ENCODE measurements around the gene SGSM1.
"Not testable (repeated sequence)": the region's sequence is repeated elsewhere in the genome, so short reads cannot be mapped to it uniquely, and the experiment has no call there.

SGSM1 gene

DNA sequence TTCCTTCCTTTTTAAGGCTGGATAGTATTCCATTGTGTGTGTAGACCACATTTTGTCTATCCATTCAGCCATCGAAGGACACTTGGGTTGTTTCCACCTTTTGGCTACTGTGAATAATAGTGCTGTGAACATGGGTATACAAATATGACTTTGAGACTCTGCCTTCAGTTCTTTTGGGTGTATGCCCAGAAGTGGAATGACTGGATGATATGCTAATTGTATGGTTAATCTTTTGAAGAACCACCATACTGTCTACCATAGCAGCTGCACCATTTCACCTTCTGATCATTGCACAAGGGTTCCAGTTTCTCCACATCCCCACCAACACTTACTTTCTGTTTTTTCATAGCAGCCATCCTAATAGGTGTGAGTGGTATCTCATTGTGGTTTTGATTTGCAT lies 30.3 kb downstream of the SGSM1 start:
- DNase-seq (ENCODE audit: low read depth, low spot score) = no peak

DNA sequence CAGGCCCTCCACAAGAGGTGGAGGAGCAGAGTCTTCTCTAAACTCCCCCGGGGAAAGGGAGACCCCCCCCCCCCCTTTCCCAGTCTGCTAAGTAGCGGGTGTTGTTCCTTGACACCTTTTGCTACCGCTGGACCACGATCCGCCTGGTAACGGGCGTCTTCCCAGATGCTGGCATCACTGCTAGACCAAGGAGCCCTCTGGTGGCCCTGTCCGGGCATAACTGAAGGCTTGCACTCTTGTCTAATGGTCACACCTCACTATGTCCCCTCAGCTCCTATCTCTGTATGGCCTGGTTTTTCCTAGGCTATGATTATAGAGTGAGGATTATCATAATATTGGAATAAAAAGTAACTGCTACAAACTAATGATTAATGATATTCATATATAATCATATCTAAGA lies 31.5 kb downstream of the SGSM1 start:
- not testable (repeated sequence) for DNase-seq (ENCODE audit: low read depth, low spot score)

DNA sequence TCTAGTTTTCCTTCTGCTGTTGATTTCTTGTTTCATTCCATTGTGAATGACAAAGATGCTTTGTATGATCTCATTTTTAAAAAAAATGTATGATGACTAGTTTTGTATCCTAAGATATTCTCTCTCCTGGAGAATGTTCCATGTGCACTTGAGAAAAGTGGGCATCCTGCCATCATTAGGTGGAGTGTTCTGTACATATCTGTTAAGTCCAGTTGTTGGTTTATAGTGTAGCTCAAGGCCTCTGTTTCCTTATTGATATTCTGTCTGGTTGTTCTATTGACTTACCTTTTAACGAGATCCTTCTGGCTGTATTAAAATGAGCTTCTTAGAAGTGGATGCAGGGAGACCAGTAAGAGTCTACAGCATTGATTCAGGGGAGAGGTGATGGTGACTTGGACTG lies 35.2 kb downstream of the SGSM1 start:
- DNase-seq (ENCODE audit: low read depth, low spot score) = no peak

DNA sequence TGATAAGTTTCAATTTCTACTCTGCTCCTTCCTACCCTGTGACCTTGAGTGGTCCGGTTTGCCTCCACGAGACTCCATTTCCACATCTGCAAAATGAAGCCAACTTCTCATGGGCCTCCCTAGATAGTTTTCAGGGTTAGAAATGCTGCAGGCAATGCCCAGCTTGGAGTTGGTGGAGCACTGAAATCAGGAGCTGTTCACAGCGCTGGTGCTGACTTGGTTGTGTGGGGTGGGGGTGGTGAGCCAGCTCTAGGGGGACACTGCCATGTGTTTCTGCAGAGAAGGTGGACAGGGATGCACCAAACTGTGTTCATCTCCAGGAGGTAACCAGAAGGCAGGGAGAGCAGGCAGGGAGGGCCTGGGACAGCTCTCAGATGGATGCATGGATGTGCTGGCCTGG lies 37.0 kb downstream of the SGSM1 start:
- DNase-seq (ENCODE audit: low read depth, low spot score) = no peak

DNA sequence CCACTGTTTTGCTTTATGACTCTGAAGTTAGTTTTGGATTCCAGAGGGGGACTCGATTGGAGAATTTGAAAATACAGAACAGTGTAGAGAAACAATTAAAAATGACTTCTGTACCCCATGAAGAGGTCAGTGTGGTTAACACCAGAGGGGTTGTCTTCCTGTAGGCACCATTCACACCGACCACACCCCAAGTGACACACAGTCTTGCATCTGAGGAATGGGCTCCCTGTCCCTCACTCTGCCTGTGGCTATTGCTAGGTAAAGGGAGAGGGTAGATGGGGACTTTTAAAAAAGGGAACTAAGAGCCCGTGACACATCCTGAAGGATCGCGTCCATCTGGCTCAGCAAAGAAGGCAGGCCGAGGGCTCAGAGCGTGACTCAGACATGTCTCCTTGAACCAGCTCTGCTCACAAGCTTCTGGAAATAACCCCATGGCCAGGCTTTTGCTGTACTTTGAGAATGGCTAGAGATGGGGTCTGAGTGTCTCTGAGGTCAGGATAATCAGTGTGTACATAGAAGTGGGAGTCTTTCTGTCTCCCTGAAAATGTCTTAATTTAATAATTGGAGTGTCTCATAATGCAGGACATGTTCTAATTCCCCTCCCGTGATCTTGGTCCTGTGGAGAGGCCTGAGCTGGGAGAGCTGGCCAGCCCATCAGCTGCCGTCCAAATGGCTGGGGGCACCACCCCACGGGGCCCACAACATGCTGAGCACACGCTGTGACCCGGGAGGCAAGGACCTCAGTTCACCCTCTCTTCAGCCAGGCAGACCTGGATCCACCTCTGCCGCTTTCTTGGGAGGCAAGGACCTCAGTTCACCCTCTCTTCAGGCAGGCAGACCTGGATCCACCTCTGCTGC lies 39.3 kb downstream of the SGSM1 start:
- DNase-seq (ENCODE audit: low read depth, low spot score) = no peak

DNA sequence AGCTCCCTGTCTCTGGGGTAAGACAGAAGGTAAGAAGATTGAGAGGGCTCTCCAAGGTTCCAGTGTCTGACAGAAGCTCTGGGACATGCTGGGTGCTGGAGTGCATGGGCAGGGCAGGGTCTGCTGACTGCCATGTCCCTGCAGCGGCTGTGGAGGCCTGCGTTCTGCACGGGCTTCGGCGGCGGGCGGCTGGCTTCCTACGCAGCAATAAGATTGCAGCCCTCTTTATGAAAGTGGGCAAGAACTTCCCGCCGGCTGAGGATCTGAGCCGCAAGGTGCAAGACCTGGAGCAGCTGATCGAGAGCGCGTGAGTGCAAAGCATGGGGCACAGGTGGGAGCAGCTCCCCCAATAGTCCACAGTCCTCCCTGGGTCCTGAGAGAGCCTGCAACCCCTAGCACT lies 41.5 kb downstream of the SGSM1 start:
- no peak for DNase-seq (ENCODE audit: low read depth, low spot score)

DNA sequence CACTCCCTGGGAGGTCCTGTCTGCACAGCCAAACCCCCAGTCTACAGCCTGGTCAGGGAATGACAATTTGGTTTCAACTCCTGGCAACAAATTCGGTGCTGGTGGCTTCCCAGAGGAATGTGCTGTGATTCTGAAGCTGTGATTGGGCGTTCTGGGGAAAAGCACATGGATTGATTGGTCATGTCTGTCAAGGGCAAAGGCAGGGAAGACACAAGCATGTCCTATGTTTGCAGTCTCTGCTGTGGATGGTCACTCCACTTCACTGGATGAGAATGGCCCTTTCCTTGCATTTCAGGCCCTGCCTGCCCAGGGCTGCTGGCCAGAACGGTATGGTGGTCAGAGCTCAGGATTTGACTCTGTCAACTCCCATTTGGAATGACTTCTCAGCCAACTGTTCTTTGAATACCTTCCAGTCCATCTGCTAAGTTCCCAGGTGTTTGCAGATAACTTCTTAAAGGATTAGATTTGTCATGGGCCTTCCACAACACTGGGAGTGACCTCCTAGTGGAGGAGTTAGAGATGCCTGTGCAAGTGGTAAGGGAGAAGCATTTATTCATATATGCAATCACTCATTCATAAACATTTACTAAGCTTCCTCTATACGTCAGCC lies 42.7 kb downstream of the SGSM1 start:
- no peak for DNase-seq (ENCODE audit: low read depth, low spot score)

DNA sequence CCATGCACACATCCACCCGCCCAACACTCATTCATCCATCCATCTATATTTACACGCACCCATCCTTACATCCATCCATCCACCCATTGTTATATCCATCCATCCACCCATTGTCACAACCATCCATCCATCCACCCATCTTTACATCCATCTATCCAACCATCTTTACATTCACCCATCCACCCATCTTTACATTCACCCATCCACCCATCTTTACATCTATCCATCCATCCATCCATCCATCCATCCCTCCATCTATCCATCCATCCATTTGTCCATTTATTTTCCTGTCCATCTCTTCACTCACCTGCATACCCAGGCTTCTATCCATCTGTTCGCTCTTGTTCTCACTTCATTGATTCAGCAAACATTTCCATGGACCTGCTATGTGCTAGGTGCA lies 49.8 kb downstream of the SGSM1 start:
- no peak for DNase-seq (ENCODE audit: low read depth, low spot score)

DNA sequence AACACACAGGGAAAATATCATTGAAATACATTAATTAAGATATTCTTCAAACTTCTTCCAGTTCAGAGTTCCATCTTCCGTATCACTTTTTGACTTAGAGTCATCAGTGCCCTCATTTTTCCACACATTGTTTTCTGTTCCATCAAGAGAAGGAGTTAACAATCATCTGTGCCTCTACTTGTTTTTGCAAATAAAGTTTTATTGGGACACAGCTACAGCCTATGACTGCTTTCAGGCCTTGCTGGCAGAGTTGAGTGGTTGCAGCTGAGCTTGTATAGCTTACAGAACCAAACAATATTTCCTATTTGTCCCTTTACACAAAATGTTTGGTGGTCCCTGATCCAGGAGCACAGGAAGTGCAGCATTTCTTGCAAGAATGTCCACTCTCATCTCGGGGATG lies 51.6 kb downstream of the SGSM1 start:
- no peak for DNase-seq (ENCODE audit: low read depth, low spot score)

DNA sequence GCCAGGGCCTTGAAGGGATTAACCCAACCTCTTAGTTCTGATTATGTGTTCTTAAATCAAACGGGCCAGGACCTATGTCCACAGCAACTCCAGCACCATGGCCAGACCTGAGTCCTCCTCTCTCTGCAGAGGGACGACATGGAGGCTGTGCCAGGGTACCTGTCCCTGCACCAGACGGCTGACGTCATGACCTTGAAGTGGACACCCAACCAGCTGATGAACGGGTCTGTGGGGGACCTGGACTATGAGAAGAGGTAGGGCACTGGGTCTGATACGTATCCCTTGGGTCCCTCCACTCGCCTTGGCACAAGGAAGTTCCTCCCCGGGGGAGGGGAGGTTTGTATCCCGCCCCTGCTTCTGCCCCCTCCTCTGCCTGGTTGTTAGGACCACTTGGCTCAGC lies 53.6 kb downstream of the SGSM1 start:
- DNase-seq (ENCODE audit: low read depth, low spot score) = no peak

DNA sequence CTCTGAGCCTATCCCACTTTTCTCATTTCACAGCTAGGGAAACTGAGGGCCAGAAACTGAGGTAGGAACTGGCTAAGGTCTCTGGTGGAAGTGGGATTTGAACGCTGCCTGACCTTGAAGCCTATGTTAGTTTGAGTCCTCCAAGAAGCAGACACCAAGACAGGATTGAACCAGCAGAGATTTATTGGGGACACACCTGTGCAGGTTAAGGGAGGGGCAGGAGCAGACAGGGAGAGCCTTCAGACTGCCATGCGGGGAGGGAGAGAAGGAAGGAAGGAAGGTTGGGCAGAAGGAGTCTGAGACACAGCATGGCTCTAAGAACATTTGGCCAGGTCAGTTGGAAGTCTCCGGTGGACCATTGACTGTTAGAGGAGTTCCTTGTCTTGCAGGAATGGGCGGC lies 59.5 kb downstream of the SGSM1 start:
- no peak for DNase-seq (ENCODE audit: low read depth, low spot score)

DNA sequence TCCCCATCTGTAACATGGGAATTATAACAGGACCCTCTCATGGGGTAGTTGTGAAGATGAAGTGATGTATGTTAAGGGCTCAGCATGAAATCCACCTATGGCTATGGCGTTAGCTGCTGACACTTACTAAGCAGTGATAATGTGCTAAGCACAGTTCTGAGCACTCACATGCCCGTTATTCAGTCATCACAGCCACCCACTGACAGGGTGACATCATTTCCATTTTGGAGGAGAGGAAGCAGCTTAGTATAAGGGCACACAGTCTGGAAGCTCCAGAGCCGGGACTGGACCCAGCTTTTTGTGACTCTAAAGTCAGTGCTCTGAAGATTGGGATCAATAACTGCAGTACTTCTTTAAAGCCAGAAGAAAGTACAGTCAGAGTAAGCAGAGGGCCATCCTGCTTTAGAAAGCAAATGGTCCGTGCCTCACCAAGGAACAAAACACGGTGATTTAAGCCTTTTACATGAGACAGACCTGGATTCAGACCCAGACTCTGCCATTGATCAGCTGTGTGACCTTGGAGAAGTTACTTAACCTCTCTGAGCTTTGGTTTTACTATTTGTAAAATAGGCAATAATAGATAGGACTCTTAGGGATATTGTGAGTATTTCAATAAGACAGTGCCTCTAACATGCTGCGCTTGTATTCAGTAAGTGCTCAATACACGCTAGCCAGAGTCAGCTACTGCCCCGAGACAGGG lies 61.5 kb downstream of the SGSM1 start:
- no peak for DNase-seq (ENCODE audit: low read depth, low spot score)

DNA sequence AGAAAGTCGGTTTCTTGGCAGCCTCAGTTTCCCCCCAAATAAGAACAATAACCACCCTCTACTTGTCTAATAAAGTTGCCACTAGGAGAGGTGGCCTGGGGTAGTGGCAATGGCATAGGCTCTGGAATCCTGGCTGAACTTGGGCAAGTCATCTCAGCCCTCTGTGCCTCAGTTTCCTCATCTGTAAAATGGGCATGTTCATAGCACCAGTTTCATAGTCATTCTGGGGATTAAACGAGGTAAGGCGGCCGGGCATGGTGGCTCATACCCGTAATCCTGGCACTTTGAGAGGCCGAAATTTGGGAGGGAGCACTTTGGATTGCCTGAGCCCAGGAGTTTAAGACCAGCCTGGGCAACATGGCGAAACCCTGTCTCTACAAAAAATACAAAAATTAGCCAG lies 63.0 kb downstream of the SGSM1 start:
- DNase-seq (ENCODE audit: low read depth, low spot score) = no peak

DNA sequence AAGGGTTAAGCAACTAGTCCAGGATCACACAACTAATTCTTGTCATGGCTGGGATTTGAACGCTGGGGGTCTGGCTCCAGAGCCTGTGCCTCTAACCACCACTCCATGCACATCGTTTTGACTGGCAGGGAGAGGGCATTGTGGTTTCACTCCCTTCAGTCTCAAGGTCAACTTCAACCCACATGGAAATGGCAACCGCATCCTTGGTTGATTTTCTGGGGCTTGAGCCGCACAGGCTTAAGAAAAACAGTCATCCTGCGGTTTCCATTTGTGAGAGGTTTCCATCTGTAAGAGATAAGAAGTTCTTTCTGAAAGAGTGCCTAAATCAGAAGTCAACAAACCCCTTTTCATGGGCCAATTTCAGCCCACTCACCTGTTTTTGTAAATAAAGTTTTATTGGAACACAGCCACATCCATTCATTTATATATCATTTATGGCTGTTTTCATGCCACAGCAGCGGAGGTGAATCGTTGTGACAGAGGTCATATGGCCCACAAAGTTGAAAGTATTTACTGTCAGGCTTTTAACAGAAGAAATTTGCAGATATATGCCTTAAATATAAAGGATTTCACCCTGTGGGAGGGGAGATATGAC lies 65.7 kb downstream of the SGSM1 start:
- DNase-seq (ENCODE audit: low read depth, low spot score) = no peak

DNA sequence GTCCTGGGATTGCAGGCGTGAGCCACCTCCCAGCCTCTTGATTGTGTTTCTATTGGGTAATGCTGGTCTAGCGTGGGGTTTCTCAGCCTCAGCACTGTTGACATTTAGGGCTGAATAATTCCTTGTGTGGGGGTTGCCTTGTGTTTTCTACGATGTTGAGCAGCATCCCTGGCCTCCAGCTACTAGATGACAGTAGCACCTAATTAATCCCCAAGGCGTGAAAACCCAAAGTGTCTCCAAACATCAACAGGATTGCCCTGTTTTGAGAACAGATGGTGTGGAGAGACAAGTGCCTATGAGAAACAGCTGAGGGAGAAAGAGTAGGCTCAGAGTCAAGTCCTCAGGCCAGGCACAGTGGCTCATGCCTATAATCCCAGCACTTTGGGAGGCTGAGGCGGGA lies 67.2 kb downstream of the SGSM1 start:
- DNase-seq (ENCODE audit: low read depth, low spot score) = no peak

DNA sequence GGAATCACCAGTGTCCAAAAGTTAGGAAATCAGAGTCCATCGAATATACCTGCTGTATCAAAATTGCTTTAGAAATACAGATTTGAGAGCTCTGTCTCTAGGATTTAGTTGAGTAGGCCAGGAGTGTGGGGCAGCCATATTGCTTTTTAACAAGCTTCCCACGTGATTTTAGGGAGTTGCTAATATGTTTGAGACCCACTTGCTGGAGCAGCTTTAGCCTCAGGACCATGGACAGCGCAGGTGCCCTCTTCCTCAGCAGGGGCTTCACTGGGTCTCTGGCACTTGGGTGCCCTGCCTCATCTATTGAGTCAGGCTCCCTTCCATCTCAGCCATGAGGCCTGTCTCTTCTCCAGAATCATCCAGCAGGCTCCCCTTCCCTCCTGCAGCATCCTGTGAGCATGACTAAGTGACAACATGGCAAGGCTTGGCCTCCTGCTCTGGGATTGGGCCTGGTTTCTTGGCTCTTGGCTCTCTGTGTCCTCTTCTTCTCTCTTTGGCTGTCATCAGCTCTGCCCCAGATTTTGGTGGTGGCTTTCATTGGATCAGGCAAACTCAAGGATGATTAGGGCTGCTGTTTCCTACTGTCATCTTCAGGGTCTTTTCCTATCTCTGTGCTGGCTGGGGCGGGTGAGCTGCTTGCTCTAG lies 70.0 kb downstream of the SGSM1 start:
- DNase-seq (ENCODE audit: low read depth, low spot score) = no peak

DNA sequence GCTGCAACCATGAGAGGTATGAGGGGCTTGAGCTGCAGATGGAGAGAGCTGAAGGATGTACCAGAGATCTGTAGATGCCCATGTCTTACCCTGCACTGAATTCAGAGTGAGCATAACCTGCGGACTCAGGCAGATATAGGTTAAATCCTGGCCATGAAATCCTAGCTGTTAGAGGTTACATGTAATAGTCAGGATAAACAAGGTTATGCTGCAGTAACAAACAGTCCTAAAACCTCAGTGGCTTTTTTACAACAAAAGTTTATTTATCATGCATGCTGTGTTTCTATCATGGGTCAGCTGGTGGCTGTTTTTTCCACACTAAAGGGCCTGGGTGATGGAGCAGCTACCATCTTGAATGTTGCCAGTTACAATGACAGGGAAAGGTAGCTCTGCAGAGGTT lies 70.7 kb downstream of the SGSM1 start:
- no peak for DNase-seq (ENCODE audit: low read depth, low spot score)

DNA sequence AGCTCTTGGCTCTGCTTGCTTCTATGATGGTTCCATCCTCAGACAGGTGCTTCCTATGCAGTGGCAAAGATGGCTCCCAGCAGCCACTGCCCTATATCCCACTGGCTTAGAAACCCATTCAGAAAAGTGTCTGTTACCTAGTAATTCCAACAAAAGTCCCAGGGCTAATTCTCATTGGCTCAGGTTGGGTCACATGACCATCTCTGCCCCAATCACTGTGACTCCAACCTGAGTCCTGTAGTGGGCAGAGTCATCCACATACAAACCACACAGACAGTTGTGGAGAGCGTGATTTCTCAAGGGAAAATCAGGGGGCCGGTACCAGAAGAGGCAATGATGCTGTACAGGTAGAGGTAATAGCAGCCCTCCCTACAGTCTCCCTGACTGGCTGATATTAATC lies 73.0 kb downstream of the SGSM1 start:
- DNase-seq (ENCODE audit: low read depth, low spot score) = no peak

DNA sequence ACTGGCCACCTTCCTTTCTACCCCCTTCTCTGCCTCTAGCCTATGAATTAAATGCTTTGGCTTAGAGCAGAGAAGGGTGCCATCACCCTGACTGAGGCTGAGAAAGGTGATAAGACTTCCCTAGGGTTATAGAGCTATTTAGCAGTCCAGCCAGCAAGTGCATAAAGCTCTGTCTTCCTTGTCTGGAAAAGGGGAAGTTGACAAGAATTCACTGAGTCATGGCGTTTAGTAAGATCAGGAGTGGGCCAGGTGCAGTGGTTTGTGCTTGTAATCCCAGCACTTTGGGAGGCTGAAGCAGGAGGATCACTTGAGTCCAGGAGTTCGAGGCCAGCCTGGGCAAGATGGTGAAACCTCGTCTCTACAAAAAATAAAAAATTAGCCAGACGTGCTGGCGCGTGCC lies 77.4 kb downstream of the SGSM1 start:
- no peak for DNase-seq (ENCODE audit: low read depth, low spot score)

DNA sequence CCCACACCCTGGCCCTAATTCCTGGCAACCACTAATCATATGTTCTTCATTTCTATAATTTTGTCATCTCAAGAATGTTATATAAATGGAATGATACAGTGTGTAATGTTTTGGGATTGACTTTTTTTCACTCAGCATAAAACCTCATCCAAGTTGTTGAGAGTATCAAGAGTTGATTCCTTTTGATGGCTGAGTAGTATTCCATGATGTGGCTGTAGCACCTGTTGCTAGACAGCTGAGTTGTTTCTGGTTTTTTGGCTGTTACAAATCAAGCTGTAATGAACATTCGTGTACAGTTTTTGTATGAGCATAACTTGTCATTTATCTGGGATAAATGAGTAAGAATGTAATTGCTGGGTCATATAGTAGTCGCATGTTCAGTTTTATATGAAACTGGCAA lies 81.2 kb downstream of the SGSM1 start:
- no peak for DNase-seq (ENCODE audit: low read depth, low spot score)

DNA sequence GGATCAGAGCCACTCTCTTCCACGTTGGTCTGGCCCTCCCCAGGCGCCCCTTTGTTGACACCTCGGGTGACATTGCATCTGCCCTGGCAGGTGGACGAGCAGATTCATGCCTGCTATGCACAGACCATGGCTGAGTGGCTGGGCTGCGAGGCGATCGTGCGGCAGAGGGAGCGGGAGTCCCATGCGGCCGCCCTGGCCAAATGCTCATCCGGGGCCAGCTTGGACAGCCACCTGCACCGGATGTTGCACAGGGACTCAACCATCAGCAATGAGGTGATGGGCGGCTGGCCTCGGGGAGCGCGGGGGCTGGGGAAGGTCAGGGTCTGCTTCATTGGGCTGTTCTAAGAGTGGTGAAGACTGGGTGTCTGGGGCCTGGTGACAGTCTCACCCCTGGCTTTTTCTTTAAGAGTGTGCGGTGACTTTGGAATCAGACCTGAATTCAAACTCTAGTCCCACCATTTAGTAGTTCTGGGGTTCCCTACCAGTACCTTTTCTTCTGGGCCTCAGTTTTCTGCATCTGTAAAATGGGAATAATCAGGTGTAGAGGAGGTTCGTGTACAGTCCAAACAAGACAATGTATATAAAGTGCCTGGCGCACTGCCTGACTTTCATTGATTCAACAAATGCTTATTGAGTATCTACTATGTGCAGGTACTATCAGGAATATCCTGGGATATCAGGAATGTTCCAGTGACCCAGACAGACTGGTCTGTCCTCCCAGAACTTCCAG lies 87.5 kb downstream of the SGSM1 start:
- DNase-seq (ENCODE audit: low read depth, low spot score) = no peak

Data from brain pericyte (primary cell).